Measurements from ENCODE around the gene EXOG. TPM values are rescaled to one million over a fixed set of nuclear protein-coding genes. Genes with fewer than 3 reads are reported as not detected.
A peak's percentile ranks its signal among the peaks of the same experiment; 100 is the strongest.

The EXOG gene
- total RNA-seq, 4 donors from 2014 or later, result 5.8 to 12.9 (median 9.0) TPM

- TF ChIP-seq, protein P1, sequence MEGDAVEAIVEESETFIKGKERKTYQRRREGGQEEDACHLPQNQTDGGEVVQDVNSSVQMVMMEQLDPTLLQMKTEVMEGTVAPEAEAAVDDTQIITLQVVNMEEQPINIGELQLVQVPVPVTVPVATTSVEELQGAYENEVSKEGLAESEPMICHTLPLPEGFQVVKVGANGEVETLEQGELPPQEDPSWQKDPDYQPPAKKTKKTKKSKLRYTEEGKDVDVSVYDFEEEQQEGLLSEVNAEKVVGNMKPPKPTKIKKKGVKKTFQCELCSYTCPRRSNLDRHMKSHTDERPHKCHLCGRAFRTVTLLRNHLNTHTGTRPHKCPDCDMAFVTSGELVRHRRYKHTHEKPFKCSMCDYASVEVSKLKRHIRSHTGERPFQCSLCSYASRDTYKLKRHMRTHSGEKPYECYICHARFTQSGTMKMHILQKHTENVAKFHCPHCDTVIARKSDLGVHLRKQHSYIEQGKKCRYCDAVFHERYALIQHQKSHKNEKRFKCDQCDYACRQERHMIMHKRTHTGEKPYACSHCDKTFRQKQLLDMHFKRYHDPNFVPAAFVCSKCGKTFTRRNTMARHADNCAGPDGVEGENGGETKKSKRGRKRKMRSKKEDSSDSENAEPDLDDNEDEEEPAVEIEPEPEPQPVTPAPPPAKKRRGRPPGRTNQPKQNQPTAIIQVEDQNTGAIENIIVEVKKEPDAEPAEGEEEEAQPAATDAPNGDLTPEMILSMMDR (IDR thresholded peaks at IDR 0.05), result peak in 2 of 3 donors; percentile 58 to 72
- DNase-seq (ENCODE audit: low spot score), result peak; percentile 64
- ATAC-seq (ENCODE audit: low FRiP score), result peak; percentile 66
Measured at GRCh38 chr3:38521391-38521987, 25.3 kb downstream of the EXOG start.

DNA sequence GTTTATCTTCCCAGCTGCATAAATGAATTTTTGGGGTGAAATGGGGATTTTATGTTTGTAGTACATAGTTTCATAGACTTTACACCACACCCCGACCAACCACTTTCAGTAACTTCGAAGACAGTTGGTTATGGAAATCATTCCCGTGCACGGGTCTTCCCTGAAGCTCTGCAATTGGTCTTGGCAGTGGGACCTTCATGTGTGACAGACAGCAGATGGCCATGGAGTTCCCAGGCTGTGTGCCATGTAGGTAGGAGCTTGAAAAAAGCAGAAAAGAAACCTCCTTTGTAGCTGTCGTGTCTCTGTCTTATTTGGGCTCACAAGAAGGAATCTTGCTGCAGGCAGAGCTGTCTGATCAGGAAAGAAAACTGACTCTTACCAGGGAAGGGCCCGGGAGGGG lies 25.9 kb downstream of the EXOG start:
- DNase-seq (ENCODE audit: low spot score) (no peak), ATAC-seq (ENCODE audit: low FRiP score) (no peak)
- TF ChIP-seq, protein P1 (IDR thresholded peaks at IDR 0.05), result no peak

- TF ChIP-seq, protein P1 (IDR thresholded peaks at IDR 0.05), result no peak
- ATAC-seq (ENCODE audit: low FRiP score) (no peak), DNase-seq (ENCODE audit: low spot score) (no peak)
Measured at GRCh38 chr3:38524141-38524739, 28.1 kb downstream of the EXOG start.

GRCh38 chr3:38526792-38527191 lies 30.7 kb downstream of the EXOG start:
- TF ChIP-seq, protein P1 (IDR thresholded peaks at IDR 0.05), result no peak
- ATAC-seq (ENCODE audit: low FRiP score) (no peak), DNase-seq (ENCODE audit: low spot score) (no peak)

DNA sequence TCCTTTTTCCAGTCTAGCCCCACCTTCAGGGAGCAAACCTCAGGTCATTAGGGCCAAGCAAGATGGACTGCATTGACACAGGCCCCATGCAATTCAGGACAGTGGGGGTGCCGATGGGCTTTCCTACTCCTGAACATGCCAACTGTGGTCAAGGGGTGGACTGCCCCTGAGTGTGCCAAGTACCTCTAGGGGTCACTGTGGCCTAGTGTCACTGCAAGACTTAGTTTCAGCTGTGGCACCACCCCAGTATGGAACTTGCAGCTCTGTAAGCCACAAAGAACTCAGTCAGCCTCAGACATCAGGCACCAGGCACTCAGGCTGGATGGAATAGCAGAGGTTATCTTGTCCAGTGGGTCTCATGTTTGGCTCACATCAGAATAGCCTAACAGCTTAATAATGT lies 32.3 kb downstream of the EXOG start:
- no peak for DNase-seq (ENCODE audit: low spot score)
- TF ChIP-seq, protein P1 (IDR thresholded peaks at IDR 0.05), result no peak
- ATAC-seq (ENCODE audit: low FRiP score), result no peak

GRCh38 chr3:38532529-38532928 lies 36.4 kb downstream of the EXOG start:
- no peak for ATAC-seq (ENCODE audit: low FRiP score)

More at GRCh38 chr3:38532529-38532928, 36.4 kb downstream of the EXOG start:
- DNase-seq (ENCODE audit: low spot score), result no peak
- TF ChIP-seq, protein P1 (IDR thresholded peaks at IDR 0.05), result no peak
